Stimulated activated CD8-positive, alpha-beta memory T cell treated with anti-CD3 and anti-CD28 coated beads, Interleukin-15, amount 100 ng/mL, for 1 hour (primary cell): ENCODE measurements around the gene DDX1.

Experiments used
- DNase-seq: peaks from one replicate; pipeline ENCODE4 v3.0.0-alpha.2; 2020; ENCODE audit warnings: low read depth

DDX1 gene

DNA sequence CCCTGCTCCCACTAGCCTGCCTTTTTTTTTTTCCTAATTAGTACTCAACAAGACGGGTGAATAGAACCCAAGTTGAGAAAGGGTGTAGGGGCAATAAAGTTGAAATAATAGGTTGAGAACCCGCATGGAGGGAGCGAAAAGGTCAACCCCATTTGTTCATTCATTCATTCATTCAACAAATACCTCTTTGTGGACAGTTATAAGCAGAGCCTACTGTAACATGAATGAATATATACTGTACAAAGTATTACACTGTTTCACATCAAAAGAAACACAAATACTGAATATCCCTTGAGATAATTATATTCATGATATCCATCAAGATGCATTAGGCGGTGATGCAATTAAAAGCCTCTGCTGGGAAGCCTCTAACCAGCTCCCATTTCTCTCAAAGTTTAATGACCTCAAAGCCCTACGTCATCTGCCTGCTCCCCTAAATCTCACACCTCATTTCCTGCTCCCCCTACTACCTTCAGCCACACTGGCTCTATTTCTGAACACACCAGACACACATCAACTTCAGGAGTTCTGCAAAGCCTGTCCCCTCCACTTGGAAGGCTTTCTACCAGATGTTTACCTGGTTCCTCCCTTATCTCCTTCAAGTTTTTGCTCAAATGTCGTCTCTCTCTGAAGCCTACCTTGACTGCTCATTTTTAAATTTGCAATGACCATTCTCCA is 29.2 kb upstream of the DDX1 start:
- no peak for DNase-seq

DNA sequence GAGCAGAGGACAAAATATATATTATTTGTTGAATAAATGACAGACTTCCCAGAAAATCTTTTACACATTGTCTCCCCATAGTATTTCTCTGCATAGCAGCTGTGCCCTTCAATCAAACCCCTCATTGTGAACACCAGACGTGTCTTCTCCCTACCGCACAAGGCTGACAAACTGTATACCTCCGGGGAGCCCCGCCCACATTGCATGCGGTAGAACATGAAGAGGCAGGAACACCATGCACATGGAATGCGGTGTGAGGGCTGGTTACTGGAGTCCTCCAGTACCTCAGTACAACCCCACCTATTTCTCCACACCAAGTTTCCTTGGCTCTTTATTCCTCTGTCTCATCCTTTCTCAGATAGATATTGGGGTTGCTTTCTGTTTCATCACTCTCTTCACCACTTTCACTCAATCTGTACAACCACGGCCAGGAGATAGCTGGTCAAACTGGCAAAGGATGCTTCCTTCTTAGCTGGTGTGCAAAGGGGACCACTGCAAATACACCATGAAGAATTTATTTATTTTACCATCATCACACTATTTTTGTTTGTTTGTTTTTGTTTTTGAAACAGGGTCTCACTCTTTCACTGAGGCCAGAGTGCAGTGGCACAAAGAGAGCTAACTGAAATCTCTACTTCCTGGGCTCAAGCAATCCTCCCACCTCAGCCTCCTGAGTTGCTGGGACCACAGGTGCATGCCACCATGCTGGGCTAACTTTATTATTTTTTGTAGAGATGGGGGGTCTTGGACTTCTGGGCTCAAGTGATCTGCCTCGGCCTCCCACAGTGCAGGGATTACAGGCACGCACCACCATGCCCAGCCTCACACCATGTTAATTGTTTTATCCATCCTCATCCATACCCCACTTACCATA is 28.2 kb upstream of the DDX1 start:
- no peak for DNase-seq

DNA sequence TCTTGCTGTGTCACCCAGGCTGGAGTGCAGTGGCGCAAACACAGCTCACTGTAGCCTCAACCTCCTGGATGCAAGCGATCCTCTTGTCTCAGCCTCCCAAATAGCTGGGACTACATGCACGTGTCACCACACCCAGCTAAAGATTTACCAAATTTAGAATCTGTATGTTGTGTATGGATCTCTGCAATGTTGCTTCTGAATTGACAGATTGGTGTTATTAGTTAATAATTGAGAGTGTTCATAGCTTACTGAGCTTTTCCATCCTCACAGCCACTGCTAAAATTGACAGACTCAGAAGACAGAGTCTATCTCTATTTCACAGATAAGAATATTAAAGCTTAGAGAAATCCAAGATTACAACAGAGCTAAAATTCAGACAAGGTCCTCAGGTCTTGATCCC is 26.3 kb upstream of the DDX1 start:
- DNase-seq, result no peak

GRCh38 chr2:15565994-15566671 is 25.5 kb upstream of the DDX1 start:
- DNase-seq, result no peak

- no peak for DNase-seq
Measured at GRCh38 chr2:15566912-15567311, 24.8 kb upstream of the DDX1 start.

- no peak for DNase-seq
Measured at GRCh38 chr2:15568874-15569273, 22.8 kb upstream of the DDX1 start.

GRCh38 chr2:15570104-15570503 is 21.6 kb upstream of the DDX1 start:
- DNase-seq, result no peak

DNA sequence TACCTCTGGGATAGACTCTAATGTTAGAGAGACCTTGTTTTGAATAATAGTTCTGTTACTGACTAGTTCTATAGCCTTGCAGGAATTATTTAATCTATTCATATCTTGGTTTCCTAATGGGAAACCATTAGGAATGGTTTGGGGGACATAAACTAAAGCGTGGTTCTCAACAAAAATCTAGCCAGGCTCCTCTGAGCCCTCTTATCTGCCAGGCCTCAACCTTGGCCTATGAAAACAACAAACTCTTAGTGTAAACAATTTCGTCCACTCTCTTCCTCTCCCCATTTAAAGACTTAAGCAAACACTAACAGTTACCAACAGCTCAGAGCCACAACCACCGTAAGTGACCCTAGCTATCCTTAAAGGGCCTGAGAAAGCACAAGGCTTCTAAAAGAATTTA is 19.9 kb upstream of the DDX1 start:
- DNase-seq, result no peak

- peak; percentile 91 for DNase-seq
Measured at GRCh38 chr2:15577071-15577735, 14.5 kb upstream of the DDX1 start.

GRCh38 chr2:15579641-15580040 is 12.0 kb upstream of the DDX1 start:
- DNase-seq, result no peak

DNA sequence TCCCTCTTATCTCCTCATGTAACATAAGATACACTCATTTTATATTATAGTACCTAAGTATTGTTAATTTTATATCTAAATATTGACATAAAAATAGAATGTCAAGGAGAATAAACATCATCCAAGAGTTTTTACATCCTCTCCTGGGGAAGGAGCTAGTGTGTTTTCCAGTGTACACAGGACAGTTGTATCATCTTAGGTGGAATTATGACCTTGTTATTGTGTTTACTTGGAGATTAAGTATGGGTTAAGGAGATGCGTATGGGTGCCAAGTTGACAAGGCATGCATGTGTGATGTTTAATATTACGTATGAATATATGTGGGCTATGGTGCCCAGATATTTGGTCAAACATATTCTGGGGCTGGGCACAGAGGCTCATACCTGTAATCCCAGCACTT is 11.2 kb upstream of the DDX1 start:
- no peak for DNase-seq

- DNase-seq, result no peak
Measured at GRCh38 chr2:15582710-15583357, 8.8 kb upstream of the DDX1 start.

- DNase-seq, result no peak
Measured at GRCh38 chr2:15583826-15584225, 7.8 kb upstream of the DDX1 start.

DNA sequence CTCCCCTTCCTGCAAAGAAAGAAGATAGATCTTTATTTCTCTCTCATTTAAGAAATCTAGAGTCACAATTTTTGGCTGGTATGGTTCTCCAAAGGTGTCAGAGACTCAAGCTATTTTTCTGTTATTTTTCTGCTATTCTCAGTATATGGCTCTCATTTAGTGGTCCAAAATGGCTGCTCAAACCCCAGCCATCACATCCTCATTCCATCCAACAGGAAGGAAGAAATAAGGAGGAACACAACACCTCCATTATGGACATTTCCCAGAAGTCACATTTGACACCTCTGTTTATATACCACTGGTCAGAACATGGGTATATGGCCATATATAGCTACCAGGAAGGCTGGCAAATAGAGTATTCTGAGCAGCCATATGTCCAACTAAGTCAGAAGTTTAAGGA is 7.4 kb upstream of the DDX1 start:
- no peak for DNase-seq

GRCh38 chr2:15584767-15585469 is 6.8 kb upstream of the DDX1 start:
- no peak for DNase-seq

- no peak for DNase-seq
Measured at GRCh38 chr2:15588329-15588919, 3.2 kb upstream of the DDX1 start.

- peak; percentile 0 for DNase-seq
Measured at GRCh38 chr2:15591373-15591691, 336 bp upstream of the DDX1 start.

- no peak for DNase-seq
Measured at GRCh38 chr2:15593327-15593705, 1.6 kb downstream of the DDX1 start.

DNA sequence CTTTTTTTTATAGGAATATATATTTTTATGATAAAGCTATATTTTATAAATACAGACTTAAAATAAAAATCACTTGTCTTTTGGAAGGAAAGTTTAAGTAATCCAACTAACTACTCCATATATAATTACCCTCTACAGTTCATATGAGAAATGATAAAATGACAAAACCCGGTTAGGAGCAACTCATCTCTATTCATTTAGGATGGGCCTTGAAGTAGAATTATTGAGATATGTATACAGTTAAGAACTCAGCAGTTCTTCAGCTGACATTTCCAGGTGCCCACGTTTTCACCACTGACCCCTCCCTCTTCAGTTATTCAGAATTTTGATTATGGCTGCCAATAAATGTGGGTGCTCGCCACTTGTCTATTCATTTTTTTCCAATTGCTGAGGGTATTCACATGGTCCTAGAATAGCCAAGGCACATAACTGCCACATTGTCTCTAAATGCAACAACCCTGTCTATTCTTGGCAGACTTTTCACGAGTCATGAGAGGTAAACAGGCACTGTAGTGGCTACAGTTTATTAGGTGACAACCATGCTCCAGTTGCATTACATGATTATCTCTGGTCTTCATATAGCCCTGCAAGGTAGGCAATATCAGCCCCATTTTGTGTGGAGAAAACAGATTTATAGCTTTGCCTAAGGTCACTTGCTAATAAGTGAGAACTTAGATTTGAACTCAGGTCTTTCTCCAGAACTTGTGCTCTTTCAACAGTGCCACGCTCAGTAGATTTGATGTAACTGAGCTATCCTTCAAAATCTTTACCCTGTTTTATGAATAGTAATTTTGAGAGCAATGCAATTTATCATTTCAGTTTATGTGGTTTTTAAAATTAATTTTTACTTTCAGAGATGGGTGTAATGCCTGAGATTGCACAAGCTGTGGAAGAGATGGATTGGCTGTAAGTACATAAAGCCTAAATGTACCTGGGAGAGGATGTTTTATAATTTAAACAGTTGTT is 2.9 kb downstream of the DDX1 start:
- DNase-seq, result no peak

DNA sequence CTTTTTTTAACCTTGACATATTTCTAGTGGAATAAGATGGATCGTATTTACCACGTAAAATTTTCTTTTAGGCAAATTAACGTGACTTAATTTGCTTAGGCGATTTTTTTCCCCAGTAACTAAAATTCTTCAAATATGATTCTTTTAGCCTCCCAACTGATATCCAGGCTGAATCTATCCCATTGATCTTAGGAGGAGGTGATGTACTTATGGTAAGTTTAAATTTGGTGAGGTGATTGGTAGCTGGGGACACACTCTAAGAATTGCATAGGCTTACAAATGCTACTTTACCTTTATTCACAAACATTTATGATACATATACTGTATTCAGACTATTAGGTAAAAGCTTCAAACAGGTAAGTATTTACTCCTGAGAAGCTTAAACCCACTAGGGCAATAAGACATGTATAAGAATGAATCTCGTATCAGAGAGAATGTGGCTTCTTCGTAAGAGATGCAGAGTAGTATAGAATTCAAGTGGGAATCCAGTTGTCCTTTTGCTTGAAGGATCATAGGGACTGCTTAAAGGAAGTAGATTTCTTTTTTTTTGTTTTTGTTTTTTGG is 3.8 kb downstream of the DDX1 start:
- no peak for DNase-seq
